Body of pancreas (tissue), 4 donors: ENCODE results near the gene CCDC172. TPM values are rescaled to one million over a fixed set of nuclear protein-coding genes. Genes with fewer than 3 reads are reported as not detected.

ENCODE experiments used
- ATAC-seq: fragments of 150-250 bp; one replicate; pipeline ENCODE4 v1.9.1; 2016
- DNase-seq, 4 donors: peaks; one replicate each; pipeline ENCODE4 v3.0.0-alpha.2; 2019
- H3K27ac ChIP-seq, 4 donors: fragments of 200-600 bp; sonication (generic); 1 replicate in 3 of 4; 2 replicates in 1 of 4; pipeline versions ENCODE4 v1.5.1 to v1.6.1; 2016 to 2019; ENCODE audit warnings: mild to moderate bottlenecking in 1 of 4, mixed read lengths in 1 of 4, moderate library complexity in 1 of 4
- H3K27me3 ChIP-seq, 2 donors: fragments of 200-600 bp; sonication (generic); one replicate each; pipeline ENCODE4 v1.6.0; 2016; ENCODE audit warnings: mild to moderate bottlenecking in 1 of 2
- H3K36me3 ChIP-seq, 2 donors: fragments of 200-600 bp; sonication (generic); replicated peaks in 1 of 2; 2 replicates each; pipeline ENCODE4 v1.5.1; 2016; ENCODE audit warnings: low read depth in 2 of 2; ENCODE audit not compliant: insufficient read depth in 1 of 2
- H3K4me1 ChIP-seq: fragments of 200-600 bp; sonication (generic); one replicate; pipeline ENCODE4 v1.6.0; 2016
- H3K4me3 ChIP-seq, 2 donors: fragments of 200-600 bp; sonication (generic); 1 replicate in 1 of 2; 2 replicates in 1 of 2; pipeline ENCODE4 v1.5.1; 2016 to 2019
- H3K9me3 ChIP-seq, 3 donors: fragments of 200-600 bp; sonication (generic); 1 replicate in 2 of 3; 2 replicates in 1 of 3; pipeline ENCODE4 v1.5.1; 2016
- POLR2A ChIP-seq, 3 donors: fragments of 450-650 bp; IDR thresholded peaks; one replicate each; pipeline ENCODE4 v1.6.1; 2016; ENCODE audit warnings: antibody characterized with exemption in 3 of 3, mild to moderate bottlenecking in 2 of 3
- WGBS, 2 donors: methylation state at CpG; one replicate each; pipeline ENCODE4 v1.1.5; 2017; 5-methylcytosine and 5-hydroxymethylcytosine counted together
- intact Hi-C: fragments of 100-400 bp; cut with DNase I; formaldehyde crosslinking; loops from one replicate; pipeline ENCODE4 v1.15.1; 2023
- total RNA-seq, 2 donors: library from RNA; depleted of rRNA; stranded (reverse); fragments of >200 nt; gene quantifications; one replicate each; pipeline ENCODE4 v1.1.0, GENCODE V29; 2016
- TF ChIP-seq, protein P1 (sequence below), 7 experiments: fragments of 450-650 bp in 4 of 7; fragments of 200-600 bp in 3 of 7; sonication (generic) in 3 of 7; IDR thresholded peaks; one replicate each; pipeline ENCODE4 v1.5.1; 2016 to 2019; ENCODE audit warnings: antibody characterized with exemption in 7 of 7

Gene CCDC172, protein sequence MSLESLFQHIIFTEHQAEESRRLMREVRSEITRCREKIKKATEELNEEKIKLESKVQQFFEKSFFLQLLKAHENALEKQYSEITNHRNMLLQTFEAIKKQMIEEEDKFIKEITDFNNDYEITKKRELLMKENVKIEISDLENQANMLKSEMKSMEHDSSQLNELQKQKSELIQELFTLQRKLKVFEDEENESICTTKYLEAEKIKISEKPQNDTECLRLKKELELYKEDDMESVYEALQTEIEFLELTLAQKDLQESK
- not detected for total RNA-seq

DNA sequence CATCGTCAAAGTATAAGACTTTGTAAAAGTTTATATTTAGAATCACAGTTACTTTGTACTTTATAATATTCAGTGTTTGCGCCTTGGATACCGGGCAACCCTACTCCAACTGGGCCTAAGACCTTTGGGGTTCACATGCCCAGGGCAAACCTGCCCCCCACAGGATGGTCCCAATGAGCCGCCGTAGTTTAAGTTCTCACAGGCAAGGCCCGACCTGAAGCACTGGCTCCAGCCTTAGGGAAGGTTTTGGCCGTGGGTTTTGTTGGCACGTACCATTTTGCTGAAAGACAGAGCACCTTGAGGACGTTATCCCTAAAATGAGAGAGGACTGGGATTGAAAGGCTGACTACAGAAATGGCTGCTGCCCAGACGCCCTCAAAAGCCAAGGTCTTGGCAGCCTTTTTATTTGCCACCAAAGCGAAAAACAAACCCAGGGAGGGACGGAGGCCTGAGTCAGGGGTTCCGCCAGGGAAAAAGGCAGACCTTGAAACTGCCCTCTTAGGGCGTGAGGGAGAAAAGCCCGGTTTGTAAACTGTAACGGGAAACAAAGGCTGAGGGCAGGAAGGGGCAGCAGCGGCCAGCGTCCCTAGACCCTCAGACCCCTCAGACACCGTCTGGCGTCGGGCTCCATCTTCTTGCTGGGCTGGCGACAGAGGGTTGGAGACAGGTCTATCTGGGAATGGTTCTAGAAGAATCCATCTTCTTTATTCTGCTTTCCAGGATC lies at the start of gene CCDC172:
CCDC172 (plus strand) TSS at position 222 of the 724 bp plus-strand sequence. CDS start 564 bp downstream, outside the sequence.
- WGBS, 2 donors, result 50 to 60% methylated on average over 22 of the region's 22 CpGs
- no peaks in the 10 kb centered on the region for H3K9me3 ChIP-seq
- no peaks in the 10 kb centered on the region for H3K27me3 ChIP-seq
- H3K36me3 ChIP-seq, result no peaks in the 10 kb centered on the region
- peak in 2 of 4 donors; percentile 4 to 18 for DNase-seq
- intact Hi-C loops, result no loop called here
- TF ChIP-seq, protein P1, sequence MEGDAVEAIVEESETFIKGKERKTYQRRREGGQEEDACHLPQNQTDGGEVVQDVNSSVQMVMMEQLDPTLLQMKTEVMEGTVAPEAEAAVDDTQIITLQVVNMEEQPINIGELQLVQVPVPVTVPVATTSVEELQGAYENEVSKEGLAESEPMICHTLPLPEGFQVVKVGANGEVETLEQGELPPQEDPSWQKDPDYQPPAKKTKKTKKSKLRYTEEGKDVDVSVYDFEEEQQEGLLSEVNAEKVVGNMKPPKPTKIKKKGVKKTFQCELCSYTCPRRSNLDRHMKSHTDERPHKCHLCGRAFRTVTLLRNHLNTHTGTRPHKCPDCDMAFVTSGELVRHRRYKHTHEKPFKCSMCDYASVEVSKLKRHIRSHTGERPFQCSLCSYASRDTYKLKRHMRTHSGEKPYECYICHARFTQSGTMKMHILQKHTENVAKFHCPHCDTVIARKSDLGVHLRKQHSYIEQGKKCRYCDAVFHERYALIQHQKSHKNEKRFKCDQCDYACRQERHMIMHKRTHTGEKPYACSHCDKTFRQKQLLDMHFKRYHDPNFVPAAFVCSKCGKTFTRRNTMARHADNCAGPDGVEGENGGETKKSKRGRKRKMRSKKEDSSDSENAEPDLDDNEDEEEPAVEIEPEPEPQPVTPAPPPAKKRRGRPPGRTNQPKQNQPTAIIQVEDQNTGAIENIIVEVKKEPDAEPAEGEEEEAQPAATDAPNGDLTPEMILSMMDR (IDR thresholded peaks at IDR 0.05), result no peak
- no peak for TF ChIP-seq POLR2A (IDR thresholded peaks at IDR 0.05)
- no peak within 1 kb of the TSS for H3K4me3 ChIP-seq
- H3K4me1 ChIP-seq, result no peaks in the 10 kb centered on the region
- ATAC-seq, result no peak
- no peak within 1 kb of the TSS for H3K27ac ChIP-seq

DNA sequence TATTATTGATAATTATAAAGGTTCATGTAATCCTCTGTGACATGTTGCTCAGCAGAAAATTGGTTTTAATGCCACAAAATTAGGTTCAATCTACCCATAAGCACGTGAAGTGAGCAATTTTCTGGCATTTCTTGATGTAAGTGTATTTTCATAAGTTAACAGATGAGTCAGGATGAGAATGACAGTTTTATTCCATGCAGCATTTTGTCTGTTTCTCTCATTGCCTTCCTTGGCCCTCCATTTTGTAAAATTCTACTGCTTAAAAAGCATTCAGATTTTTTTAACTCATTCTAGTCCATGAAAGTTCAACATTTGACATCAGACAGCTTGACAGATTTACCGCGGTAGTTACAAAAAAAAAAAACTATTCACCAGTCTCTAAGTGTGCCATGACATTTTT lies 47.3 kb upstream of the CCDC172 start:
- TF ChIP-seq, protein P1 (IDR thresholded peaks at IDR 0.05), result no peak
- TF ChIP-seq POLR2A (IDR thresholded peaks at IDR 0.05), result no peak
- Histone ChIP-seq H3K27ac (no peak overlapping the region), H3K27me3 (peaks cover 0 to 20% of the 10 kb centered on the region in 2 donors), H3K36me3 (no peaks in the 10 kb centered on the region), H3K4me3 (no peak overlapping the region), H3K9me3 (no peaks in the 10 kb centered on the region), H3K4me1 (peaks cover 30% of the 10 kb centered on the region)
- ATAC-seq (no peak), DNase-seq (no peak)
- intact Hi-C loops, result no loop called here
- WGBS, 2 donors, result 95% methylated on average over 3 of the region's 3 CpGs

DNA sequence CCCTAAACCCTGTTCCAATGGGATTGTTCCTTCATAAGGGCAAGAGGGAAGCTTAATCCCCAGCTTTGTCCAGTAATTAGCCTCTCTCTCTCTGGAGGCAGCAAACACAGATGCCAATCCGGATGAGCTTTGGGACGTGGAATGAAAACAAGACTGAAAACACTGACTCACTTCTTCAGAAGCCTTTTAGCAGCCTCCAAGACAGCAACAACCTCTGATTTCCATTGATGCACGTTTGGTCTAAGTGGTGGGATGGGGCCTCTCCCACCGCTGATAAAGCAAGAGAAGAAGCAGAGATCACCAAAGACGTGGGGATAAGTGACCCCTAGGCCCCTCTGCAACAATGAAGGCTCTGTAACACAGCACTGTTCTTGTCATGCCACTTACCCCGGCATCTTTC lies 45.4 kb upstream of the CCDC172 start:
- intact Hi-C loops, result no loop called here
- H3K27me3 ChIP-seq, result peaks cover 0 to 12% of the 10 kb centered on the region in 2 donors
- no peak overlapping the region for H3K4me3 ChIP-seq
- no peak for ATAC-seq
- no peaks in the 10 kb centered on the region for H3K9me3 ChIP-seq
- H3K36me3 ChIP-seq, result no peaks in the 10 kb centered on the region
- H3K4me1 ChIP-seq, result peaks cover 12% of the 10 kb centered on the region
- H3K27ac ChIP-seq, result no peak overlapping the region
- TF ChIP-seq, protein P1 (IDR thresholded peaks at IDR 0.05), result no peak
- TF ChIP-seq POLR2A (IDR thresholded peaks at IDR 0.05), result no peak
- DNase-seq, result no peak
- 75 to 76% methylated on average over 6 of the region's 6 CpGs for WGBS, 2 donors

DNA sequence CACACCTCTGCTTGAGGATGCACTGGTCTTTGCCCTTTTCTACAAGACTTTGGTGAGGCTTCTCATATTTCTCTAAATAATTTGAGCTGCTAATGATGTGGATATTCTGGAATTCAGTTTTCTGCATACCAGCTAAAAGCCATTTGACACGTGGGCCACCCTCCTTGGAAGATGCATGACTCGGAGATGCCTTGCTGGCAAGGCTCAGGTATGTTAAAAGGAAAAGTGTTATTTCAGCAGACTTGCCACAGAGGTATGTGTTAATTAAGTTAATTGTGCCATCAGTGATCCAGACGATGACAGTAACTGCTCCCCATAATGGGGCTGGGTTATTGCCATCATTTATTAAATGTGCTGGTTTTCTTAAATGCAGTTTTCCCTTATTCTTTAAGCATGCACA lies 42.5 kb upstream of the CCDC172 start:
- intact Hi-C loops, result loop anchor here (10.0 kb wide), 1 partner anchor 927 kb away; no protein-coding TSS in a partner anchor
- no peaks in the 10 kb centered on the region for H3K4me1 ChIP-seq
- DNase-seq, result no peak
- H3K36me3 ChIP-seq, result no peaks in the 10 kb centered on the region
- no peaks in the 10 kb centered on the region for H3K9me3 ChIP-seq
- WGBS, 2 donors, result 59 to 70% methylated on average over 3 of the region's 3 CpGs
- H3K27ac ChIP-seq, result no peak overlapping the region
- no peak overlapping the region for H3K4me3 ChIP-seq
- TF ChIP-seq POLR2A (IDR thresholded peaks at IDR 0.05), result no peak
- TF ChIP-seq, protein P1 (IDR thresholded peaks at IDR 0.05), result no peak
- ATAC-seq, result no peak
- H3K27me3 ChIP-seq, result no peaks in the 10 kb centered on the region
